IMR-90 (cell line): Measurements from ENCODE around the gene PLEKHF1. TPM values are rescaled to one million over a fixed set of nuclear protein-coding genes. Genes with fewer than 3 reads are reported as not detected.

Experiments
- ATAC-seq: fragments of 200-7000 bp; cut with Tn5 transposase; 2 replicates; pipeline ENCODE4 v1.9.1; 2020; ENCODE audit warnings: low read depth, mild to moderate bottlenecking, moderate library complexity
- BruUV-seq: library from RNA; stranded (reverse); fragments of 400-500 nt; replicated peaks from 2 replicates; lab custom pipeline; 2021; lab: Mats Ljungman, UMichigan
- CTCF ChIA-PET: fragments of 300-600 bp; formaldehyde crosslinking; extraction: SDS; loops from one replicate; lab custom pipeline; 2021; ENCODE audit warnings: antibody characterized with exemption; lab: Yijun Ruan, JAX
- POLR2A ChIA-PET: fragments of 300-600 bp; sonication (Branson Sonifier 250); formaldehyde crosslinking; loops from one replicate; lab custom pipeline; 2022; ENCODE audit warnings: antibody characterized with exemption; ENCODE audit not compliant: unreplicated experiment; lab: Charles Lee
- DNase-seq: peaks from one replicate; pipeline ENCODE4 v3.0.0; 2013
- H2AFZ ChIP-seq: replicated peaks from 2 replicates; pipeline ENCODE3; 2013; ENCODE audit warnings: low read length, mild to moderate bottlenecking; ENCODE audit not compliant: poor library complexity
- H2AK5ac ChIP-seq: 2 replicates; pipeline ENCODE4 v1.6.1; 2013; ENCODE audit warnings: low read depth, low read length, inconsistent platforms
- H2AK9ac ChIP-seq: replicated peaks from 2 replicates; pipeline ENCODE3; 2013; ENCODE audit warnings: mild to moderate bottlenecking, low read depth, low read length, moderate library complexity; ENCODE audit not compliant: poor library complexity
- H2BK120ac ChIP-seq: 2 replicates; pipeline ENCODE4 v1.6.1; 2013; ENCODE audit warnings: low read depth, low read length, inconsistent platforms
- H2BK15ac ChIP-seq: 3 replicates; pipeline ENCODE4 v1.6.1; 2013; ENCODE audit warnings: low read depth, low read length, inconsistent platforms
- H2BK20ac ChIP-seq: 2 replicates; pipeline ENCODE4 v1.6.1; 2013; ENCODE audit warnings: low read depth, mild to moderate bottlenecking, inconsistent platforms, low read length, moderate library complexity
- H2BK5ac ChIP-seq: 2 replicates; pipeline ENCODE4 v1.6.1; 2013; ENCODE audit warnings: mild to moderate bottlenecking, low read depth, low read length, inconsistent platforms; ENCODE audit not compliant: poor library complexity, severe bottlenecking
- H3K14ac ChIP-seq: replicated peaks from 2 replicates; pipeline ENCODE4 v1.6.1; 2013; ENCODE audit warnings: low read depth, low read length, inconsistent platforms
- H3K18ac ChIP-seq: 2 replicates; pipeline ENCODE4 v1.6.1; 2013; ENCODE audit warnings: low read depth, low read length, control low read depth
- H3K23ac ChIP-seq: 2 replicates; pipeline ENCODE4 v1.6.1; 2013; ENCODE audit warnings: low read depth, low read length, inconsistent platforms
- H3K27ac ChIP-seq: 2 replicates; pipeline ENCODE4 v1.5.1; 2013; ENCODE audit warnings: mild to moderate bottlenecking, control low read depth, low read length; ENCODE audit not compliant: insufficient read depth
- H3K27me3 ChIP-seq: 2 replicates; pipeline ENCODE4 v1.6.1; 2013; ENCODE audit warnings: low read length; ENCODE audit not compliant: control insufficient read depth, insufficient read depth
- H3K36me3 ChIP-seq: 2 replicates; pipeline ENCODE4 v1.6.1; 2013; ENCODE audit warnings: low read length, mixed read lengths; ENCODE audit not compliant: control insufficient read depth, insufficient read depth
- H3K4ac ChIP-seq: 2 replicates; pipeline ENCODE4 v1.6.1; 2013; ENCODE audit warnings: low read depth, low read length, inconsistent platforms
- H3K4me1 ChIP-seq: 2 replicates; pipeline ENCODE4 v1.6.1; 2013; ENCODE audit warnings: low read length, mixed read lengths; ENCODE audit not compliant: control insufficient read depth, insufficient read depth
- H3K4me2 ChIP-seq: 2 replicates; pipeline ENCODE4 v1.6.1; 2013; ENCODE audit warnings: low read depth, mild to moderate bottlenecking, control low read depth, low read length, moderate library complexity
- H3K4me3 ChIP-seq: 2 replicates; pipeline ENCODE4 v1.5.1; 2013; ENCODE audit warnings: low read depth, mild to moderate bottlenecking, control low read depth, low read length, moderate library complexity; ENCODE audit not compliant: insufficient read depth
- H3K56ac ChIP-seq: 2 replicates; pipeline ENCODE4 v1.6.1; 2013; ENCODE audit warnings: low read length, inconsistent platforms; ENCODE audit not compliant: insufficient read depth; ENCODE audit errors: extremely low read depth
- H3K79me1 ChIP-seq, 2 experiments: 2 replicates each; pipeline ENCODE4 v1.6.1; 2013; ENCODE audit warnings: low read length in 2 of 2, inconsistent platforms in 1 of 2, low read depth in 1 of 2
- H3K9ac ChIP-seq: 2 replicates; pipeline ENCODE4 v1.6.1; 2013; ENCODE audit warnings: low read depth, low read length, control low read depth
- H3K9me1 ChIP-seq: 2 replicates; pipeline ENCODE4 v1.6.1; 2013; ENCODE audit warnings: low read length, inconsistent platforms; ENCODE audit not compliant: insufficient read depth
- H3K9me3 ChIP-seq: 2 replicates; pipeline ENCODE4 v1.6.1; 2013; ENCODE audit warnings: low read length; ENCODE audit not compliant: control insufficient read depth, insufficient read depth
- H4K20me1 ChIP-seq: 2 replicates; pipeline ENCODE4 v1.6.1; 2013; ENCODE audit warnings: low read length, inconsistent platforms; ENCODE audit not compliant: insufficient read depth
- H4K5ac ChIP-seq: 2 replicates; pipeline ENCODE4 v1.6.1; 2013; ENCODE audit warnings: mild to moderate bottlenecking, low read depth, low read length, control low read depth
- H4K8ac ChIP-seq, 2 experiments: 2 replicates each; pipeline ENCODE4 v1.6.1; 2013; ENCODE audit warnings: low read depth in 2 of 2, low read length in 2 of 2, control low read depth in 1 of 2, inconsistent platforms in 1 of 2
- H4K91ac ChIP-seq: 2 replicates; pipeline ENCODE4 v1.6.1; 2013; ENCODE audit warnings: low read depth, low read length, inconsistent platforms; ENCODE audit not compliant: insufficient read depth
- CHD1 ChIP-seq: IDR thresholded peaks from 2 replicates; pipeline ENCODE4 v1.6.1; 2012; ENCODE audit warnings: low read depth, low read length, improper control_type of control experiment
- CTCF ChIP-seq: conservative IDR thresholded peaks from 2 replicates; pipeline ENCODE4 v1.5.1; 2012; ENCODE audit warnings: mild to moderate bottlenecking, low read depth, low read length, improper control_type of control experiment
- ELK1 ChIP-seq: fragments of 150-350 bp; IDR thresholded peaks from 2 replicates; pipeline ENCODE4 v1.6.1; 2016; ENCODE audit warnings: low read depth, mild to moderate bottlenecking, low read length, moderate library complexity, borderline replicate concordance
- MAFK ChIP-seq: IDR thresholded peaks from 2 replicates; pipeline ENCODE4 v1.6.1; 2012; ENCODE audit warnings: low read depth, low read length, improper control_type of control experiment
- NFE2L2 ChIP-seq: fragments of 150-350 bp; IDR thresholded peaks from 2 replicates; pipeline ENCODE4 v1.6.1; 2016; ENCODE audit warnings: low read depth, mild to moderate bottlenecking, low read length
- POLR2A ChIP-seq: IDR thresholded peaks from 2 replicates; pipeline ENCODE4 v1.6.1; 2012; ENCODE audit warnings: mild to moderate bottlenecking, low read depth, low read length
- RAD21 ChIP-seq: IDR thresholded peaks from 2 replicates; pipeline ENCODE4 v1.6.1; 2012; ENCODE audit warnings: low read length, improper control_type of control experiment
- RCOR1 ChIP-seq: IDR thresholded peaks from 2 replicates; pipeline ENCODE4 v1.6.1; 2012; ENCODE audit warnings: mild to moderate bottlenecking, low read length, improper control_type of control experiment; ENCODE audit not compliant: insufficient replicate concordance
- RFX5 ChIP-seq: IDR thresholded peaks from 2 replicates; pipeline ENCODE4 v1.8.0; 2012; ENCODE audit warnings: low read depth, mild to moderate bottlenecking, low read length, moderate library complexity
- WGBS, 2 experiments: methylation state at CpG; one replicate each; pipeline versions ENCODE4 v1.1.5 to v1.1.7; 2013; ENCODE audit warnings: missing lambda C conversion rate in 2 of 2; ENCODE audit not compliant: insufficient read length in 1 of 2; ENCODE audit errors: extremely low coverage in 2 of 2; 5-methylcytosine and 5-hydroxymethylcytosine counted together
- dilution Hi-C: fragments of 300-500 bp; cut with HindIII; formaldehyde crosslinking; loops from one replicate; pipeline ENCODE4 v1.14.3; 2018; ENCODE audit warnings: low sequenced_read_pairs; ENCODE audit not compliant: unreplicated experiment
- in situ Hi-C: fragments of 300-500 bp; cut with MboI; formaldehyde crosslinking; loops from 3 replicates; pipeline ENCODE4 v1.14.3; 2019; ENCODE audit warnings: low sequenced_read_pairs, inconsistent platforms, mixed read lengths
- intact Hi-C: fragments of 100-400 bp; cut with micrococcal nuclease; formaldehyde crosslinking; loops from 2 replicates; pipeline ENCODE4 v1.10.0; 2022
- polyA plus RNA-seq, 3 experiments: library from polyadenylated mRNA; depleted of rRNA; stranded (reverse); fragments of >200 nt; gene quantifications; 2 replicates each; pipeline ENCODE4 v1.2.3, GENCODE V29; 2012; ENCODE audit warnings: low replicate concordance in 1 of 3
- total RNA-seq: library from RNA; depleted of rRNA; stranded (reverse); fragments of >200 nt; gene quantifications from 2 replicates; pipeline ENCODE4 v1.2.3, GENCODE V29; 2012
- TF ChIP-seq, protein P1 (sequence below): fragments of 150-350 bp; IDR thresholded peaks from 2 replicates; pipeline ENCODE4 v1.6.1; 2017; ENCODE audit warnings: mild to moderate bottlenecking, antibody characterized with exemption, low read length, low read depth

Gene PLEKHF1
- total and polyA plus RNA-seq, 2 of the 4 experiments (the other 2 are of a cell fraction) = 5.0 to 6.6 TPM

GRCh38 chr19:29643361-29643935, 21.8 kb upstream of the PLEKHF1 start:
- no peaks in the 10 kb centered on the region for H4K20me1 ChIP-seq
- no peaks in the 10 kb centered on the region for H3K79me1 ChIP-seq
- H4K8ac ChIP-seq = no peak overlapping the region
- no peak overlapping the region for H2BK120ac ChIP-seq
- POLR2A ChIA-PET = no interaction called here
- H2BK20ac ChIP-seq = no peak overlapping the region
- no peak overlapping the region for H3K9ac ChIP-seq
- no peak overlapping the region for H3K56ac ChIP-seq
- H3K4me1 ChIP-seq = no peaks in the 10 kb centered on the region; the same call in 1 of the 2 replicates
- H3K27ac ChIP-seq = no peak overlapping the region
- no peak overlapping the region for H3K4me3 ChIP-seq
- no peak overlapping the region for H3K4ac ChIP-seq
- H3K14ac ChIP-seq = no peak overlapping the region
- H4K5ac ChIP-seq = no peak overlapping the region
- in situ Hi-C loops (no loop called here), intact Hi-C loops (no loop called here), dilution Hi-C loops (no loop called here)
- no peak for TF ChIP-seq RFX5
- no peak for TF ChIP-seq RAD21
- no peak for TF ChIP-seq POLR2A
- TF ChIP-seq CTCF = no peak
- TF ChIP-seq, protein P1, sequence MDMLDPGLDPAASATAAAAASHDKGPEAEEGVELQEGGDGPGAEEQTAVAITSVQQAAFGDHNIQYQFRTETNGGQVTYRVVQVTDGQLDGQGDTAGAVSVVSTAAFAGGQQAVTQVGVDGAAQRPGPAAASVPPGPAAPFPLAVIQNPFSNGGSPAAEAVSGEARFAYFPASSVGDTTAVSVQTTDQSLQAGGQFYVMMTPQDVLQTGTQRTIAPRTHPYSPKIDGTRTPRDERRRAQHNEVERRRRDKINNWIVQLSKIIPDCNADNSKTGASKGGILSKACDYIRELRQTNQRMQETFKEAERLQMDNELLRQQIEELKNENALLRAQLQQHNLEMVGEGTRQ = no peak
- TF ChIP-seq RCOR1 = no peak
- no peak for TF ChIP-seq ELK1
- TF ChIP-seq CHD1 = no peak
- TF ChIP-seq NFE2L2 = no peak
- TF ChIP-seq MAFK = no peak
- H3K27me3 ChIP-seq = peaks cover 8% of the 10 kb centered on the region
- no peak overlapping the region for H2BK15ac ChIP-seq
- H3K18ac ChIP-seq = no peak overlapping the region
- H2AK9ac ChIP-seq = no peak overlapping the region
- no peak overlapping the region for H2AFZ ChIP-seq
- H3K9me1 ChIP-seq = no peaks in the 10 kb centered on the region
- DNase-seq (no peak), ATAC-seq (no peak)
- no peak overlapping the region for H3K4me2 ChIP-seq
- H3K23ac ChIP-seq = no peak overlapping the region
- WGBS, 2 experiments = 60% methylated on average over 3 of the region's 7 CpGs; no CpG with 5 or more reads in 1 of the 2 experiments
- H2AK5ac ChIP-seq = no peak overlapping the region
- no peaks in the 10 kb centered on the region for H3K36me3 ChIP-seq
- no TSS peak for BruUV-seq
- no peak overlapping the region for H4K91ac ChIP-seq
- H2BK5ac ChIP-seq = no peak overlapping the region
- no peaks in the 10 kb centered on the region for H3K9me3 ChIP-seq
- CTCF ChIA-PET = interaction anchor here (1.3 kb wide), 1 partner anchor 23 kb away, joined by 3 read pairs; no protein-coding TSS in a partner anchor
